COLO668 (cell line): ENCODE data around the gene ADAMTSL1.

Source experiments
- DNase-seq: peaks from one replicate; lab custom pipeline; 2025; ENCODE audit not compliant: unreplicated experiment; lab: John Stamatoyannopoulos, UW

The ADAMTSL1 gene

GRCh38 chr9:18888290-18888689 lies 414.3 kb downstream of the ADAMTSL1 start:
- DNase-seq, result no peak

- DNase-seq, result no peak
These were observed 415.6 kb downstream of the ADAMTSL1 start for GRCh38 chr9:18889550-18889949.

- no peak for DNase-seq
These were observed 416.4 kb downstream of the ADAMTSL1 start for GRCh38 chr9:18890372-18890771.

GRCh38 chr9:18891946-18892670 lies 418.2 kb downstream of the ADAMTSL1 start:
- DNase-seq, result no peak

- DNase-seq, result peak; percentile 33
These were observed 419.1 kb downstream of the ADAMTSL1 start for GRCh38 chr9:18893046-18893445.

- DNase-seq, result no peak
These were observed 419.5 kb downstream of the ADAMTSL1 start for GRCh38 chr9:18893491-18893890.

GRCh38 chr9:18896004-18896403 lies 422.1 kb downstream of the ADAMTSL1 start:
- DNase-seq, result no peak

- peak; percentile 67 for DNase-seq
These were observed 422.7 kb downstream of the ADAMTSL1 start for GRCh38 chr9:18896531-18897179.

GRCh38 chr9:18903450-18903849 lies 429.5 kb downstream of the ADAMTSL1 start:
- DNase-seq, result no peak

- no peak for DNase-seq
These were observed 431.3 kb downstream of the ADAMTSL1 start for GRCh38 chr9:18905028-18905882.

- no peak for DNase-seq
These were observed 432.1 kb downstream of the ADAMTSL1 start for GRCh38 chr9:18905883-18906629.

- DNase-seq, result peak; percentile 27
These were observed 432.9 kb downstream of the ADAMTSL1 start for GRCh38 chr9:18906656-18907395.

- DNase-seq, result no peak
These were observed 434.1 kb downstream of the ADAMTSL1 start for GRCh38 chr9:18907927-18908625.

- no peak for DNase-seq
These were observed 435.4 kb downstream of the ADAMTSL1 start for GRCh38 chr9:18909140-18910018.

- DNase-seq, result no peak
These were observed 436.5 kb downstream of the ADAMTSL1 start for GRCh38 chr9:18910435-18910834.

- peak; percentile 51 for DNase-seq
These were observed 437.0 kb downstream of the ADAMTSL1 start for GRCh38 chr9:18910916-18911315.

GRCh38 chr9:18911714-18912342 lies 437.9 kb downstream of the ADAMTSL1 start:
- no peak for DNase-seq
